CD4-positive, alpha-beta T cell (primary cell): Measurements from ENCODE around the gene AGAP1. TPM values are rescaled to one million over a fixed set of nuclear protein-coding genes. Genes with fewer than 3 reads are reported as not detected.

ENCODE experiments used
- ATAC-seq: fragments of 200-7000 bp; cut with Tn5 transposase; one replicate; pipeline ENCODE4 v1.10.0; 2022; ENCODE audit warnings: mild to moderate bottlenecking; ENCODE audit not compliant: poor library complexity
- CTCF ChIA-PET: fragments of 350-600 bp; sonication (Branson Sonifier 250); formaldehyde crosslinking; loops from one replicate; lab custom pipeline; 2021; ENCODE audit warnings: antibody characterized with exemption, inconsistent platforms; lab: Charles Lee
- POLR2A ChIA-PET: fragments of 350-600 bp; sonication (Branson Sonifier 250); formaldehyde crosslinking; loops from one replicate; lab custom pipeline; 2021; ENCODE audit warnings: antibody characterized with exemption, inconsistent platforms; lab: Charles Lee
- DNase-seq, 14 experiments: peaks; one replicate each; pipeline ENCODE4 v3.0.0-alpha.2; 2013 to 2020; ENCODE audit warnings: mixed read lengths in 2 of 14
- H3K27ac ChIP-seq, 2 donors: one replicate each; pipeline versions ENCODE4 v1.5.1 to v1.7.0; 2013; ENCODE audit warnings: low read length in 2 of 2, low read depth in 1 of 2, mild to moderate bottlenecking in 1 of 2
- H3K27me3 ChIP-seq, 2 experiments: 1 replicate in 1 of 2; 2 replicates in 1 of 2; pipeline versions ENCODE4 v1.6.1 to v1.7.0; 2013; ENCODE audit warnings: low read length in 2 of 2, control low read depth in 1 of 2, mild to moderate bottlenecking in 1 of 2, moderate library complexity in 1 of 2; ENCODE audit not compliant: insufficient read depth in 2 of 2, control insufficient read depth in 1 of 2
- H3K36me3 ChIP-seq: one replicate; pipeline ENCODE4 v1.6.1; 2013; ENCODE audit warnings: low read length, control low read depth; ENCODE audit not compliant: insufficient read depth
- H3K4me1 ChIP-seq: one replicate; pipeline ENCODE4 v1.6.1; 2013; ENCODE audit warnings: low read length, control low read depth; ENCODE audit not compliant: insufficient read depth
- H3K4me3 ChIP-seq: one replicate; pipeline ENCODE4 v1.5.1; 2013; ENCODE audit warnings: mild to moderate bottlenecking, low read length, moderate library complexity
- H3K9me3 ChIP-seq, 2 experiments: 1 replicate in 1 of 2; 2 replicates in 1 of 2; pipeline versions ENCODE4 v1.6.1 to v1.7.0; 2013; ENCODE audit warnings: low read length in 2 of 2, mild to moderate bottlenecking in 2 of 2, control low read depth in 1 of 2, moderate library complexity in 1 of 2; ENCODE audit not compliant: control insufficient read depth in 1 of 2, insufficient read depth in 1 of 2
- H3K27ac Mint-ChIP-seq: one replicate; pipeline ENCODE4 v1.8.0; 2020; ENCODE audit warnings: mixed read lengths
- H3K27me3 Mint-ChIP-seq: one replicate; pipeline ENCODE4 v1.8.0; 2021; ENCODE audit warnings: mixed read lengths
- H3K36me3 Mint-ChIP-seq: one replicate; pipeline ENCODE4 v1.8.0; 2021; ENCODE audit warnings: low read depth, mixed read lengths
- H3K4me1 Mint-ChIP-seq: one replicate; pipeline ENCODE4 v1.8.0; 2021; ENCODE audit warnings: low read depth, mixed read lengths
- H3K4me3 Mint-ChIP-seq: one replicate; pipeline ENCODE4 v1.8.0; 2020; ENCODE audit warnings: mild to moderate bottlenecking, mixed read lengths
- H3K9me3 Mint-ChIP-seq: one replicate; pipeline ENCODE4 v1.8.0; 2020; ENCODE audit warnings: mixed read lengths
- intact Hi-C, 2 experiments: fragments of 100-400 bp; cut with DNase I in 1 of 2; cut with micrococcal nuclease in 1 of 2; formaldehyde crosslinking; loops; one replicate each; pipeline versions ENCODE4 v1.15.1 to v1.9.0; 2023 to 2025; cut with DNase I, micrococcal nuclease
- total RNA-seq, 174 experiments: library from RNA in 2 of 174; stranded (reverse) in 2 of 174; gene quantifications; one replicate each; pipeline ENCODE4 v1.2.3 and lab custom pipeline; 2021 to 2026
- TF ChIP-seq, protein P1 (sequence below): fragments of 200-600 bp; IDR thresholded peaks from one replicate; pipeline ENCODE4 v1.8.0; 2022; ENCODE audit warnings: antibody characterized with exemption, mild to moderate bottlenecking

Gene AGAP1
- total RNA-seq, 2 experiments from 2014 or later: 2.6 to 3.1 TPM

DNA sequence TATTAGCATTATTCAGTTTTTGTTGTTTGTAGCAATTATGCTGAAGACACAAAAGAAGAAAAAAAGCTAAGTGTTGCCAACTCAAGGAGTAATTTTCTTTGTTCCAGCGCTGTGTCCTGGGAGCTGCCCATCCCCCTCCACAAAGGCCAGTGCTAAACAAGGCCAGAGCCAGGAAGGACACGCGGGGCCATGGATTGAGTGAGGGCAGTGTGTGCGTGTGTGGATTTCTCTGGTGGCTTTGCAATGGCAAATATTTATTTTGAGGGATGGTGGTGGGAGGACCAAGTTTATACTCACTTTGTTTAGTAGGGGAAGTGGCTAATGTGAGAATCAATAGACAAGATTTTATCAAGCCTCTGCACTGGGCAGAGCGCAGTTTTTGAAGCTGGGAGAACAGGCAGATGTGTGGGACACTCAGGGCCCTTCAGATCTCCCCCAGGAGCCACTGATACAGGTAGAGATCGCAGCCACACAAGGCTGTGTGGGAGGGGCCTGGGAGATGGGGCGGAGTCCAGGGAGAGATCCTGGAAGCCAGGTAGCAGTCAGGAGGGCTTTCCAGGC is 11.4 kb downstream of the AGAP1 start:
- ATAC-seq: no peak
- ChIA-PET POLR2A (no interaction called here), CTCF (no interaction called here)
- Histone ChIP-seq H3K36me3 (no peaks in the 10 kb centered on the region), H3K27me3 (peaks cover 17 to 36% of the 10 kb centered on the region in 2 experiments), H3K27ac (no peak overlapping the region), H3K4me1 (peaks cover 2% of the 10 kb centered on the region), H3K4me3 (no peak overlapping the region), H3K9me3 (no peaks in the 10 kb centered on the region)
- DNase-seq: no peak
- H3K27me3 Mint-ChIP-seq: peaks cover 57% of the 10 kb centered on the region
- H3K4me3 Mint-ChIP-seq: no peak overlapping the region
- intact Hi-C loops: no loop called here
- H3K27ac Mint-ChIP-seq: no peak overlapping the region
- TF ChIP-seq, protein P1, sequence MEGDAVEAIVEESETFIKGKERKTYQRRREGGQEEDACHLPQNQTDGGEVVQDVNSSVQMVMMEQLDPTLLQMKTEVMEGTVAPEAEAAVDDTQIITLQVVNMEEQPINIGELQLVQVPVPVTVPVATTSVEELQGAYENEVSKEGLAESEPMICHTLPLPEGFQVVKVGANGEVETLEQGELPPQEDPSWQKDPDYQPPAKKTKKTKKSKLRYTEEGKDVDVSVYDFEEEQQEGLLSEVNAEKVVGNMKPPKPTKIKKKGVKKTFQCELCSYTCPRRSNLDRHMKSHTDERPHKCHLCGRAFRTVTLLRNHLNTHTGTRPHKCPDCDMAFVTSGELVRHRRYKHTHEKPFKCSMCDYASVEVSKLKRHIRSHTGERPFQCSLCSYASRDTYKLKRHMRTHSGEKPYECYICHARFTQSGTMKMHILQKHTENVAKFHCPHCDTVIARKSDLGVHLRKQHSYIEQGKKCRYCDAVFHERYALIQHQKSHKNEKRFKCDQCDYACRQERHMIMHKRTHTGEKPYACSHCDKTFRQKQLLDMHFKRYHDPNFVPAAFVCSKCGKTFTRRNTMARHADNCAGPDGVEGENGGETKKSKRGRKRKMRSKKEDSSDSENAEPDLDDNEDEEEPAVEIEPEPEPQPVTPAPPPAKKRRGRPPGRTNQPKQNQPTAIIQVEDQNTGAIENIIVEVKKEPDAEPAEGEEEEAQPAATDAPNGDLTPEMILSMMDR: no peak
- no peaks in the 10 kb centered on the region for H3K36me3 Mint-ChIP-seq
- peaks cover 6% of the 10 kb centered on the region for H3K4me1 Mint-ChIP-seq
- H3K9me3 Mint-ChIP-seq: no peaks in the 10 kb centered on the region

DNA sequence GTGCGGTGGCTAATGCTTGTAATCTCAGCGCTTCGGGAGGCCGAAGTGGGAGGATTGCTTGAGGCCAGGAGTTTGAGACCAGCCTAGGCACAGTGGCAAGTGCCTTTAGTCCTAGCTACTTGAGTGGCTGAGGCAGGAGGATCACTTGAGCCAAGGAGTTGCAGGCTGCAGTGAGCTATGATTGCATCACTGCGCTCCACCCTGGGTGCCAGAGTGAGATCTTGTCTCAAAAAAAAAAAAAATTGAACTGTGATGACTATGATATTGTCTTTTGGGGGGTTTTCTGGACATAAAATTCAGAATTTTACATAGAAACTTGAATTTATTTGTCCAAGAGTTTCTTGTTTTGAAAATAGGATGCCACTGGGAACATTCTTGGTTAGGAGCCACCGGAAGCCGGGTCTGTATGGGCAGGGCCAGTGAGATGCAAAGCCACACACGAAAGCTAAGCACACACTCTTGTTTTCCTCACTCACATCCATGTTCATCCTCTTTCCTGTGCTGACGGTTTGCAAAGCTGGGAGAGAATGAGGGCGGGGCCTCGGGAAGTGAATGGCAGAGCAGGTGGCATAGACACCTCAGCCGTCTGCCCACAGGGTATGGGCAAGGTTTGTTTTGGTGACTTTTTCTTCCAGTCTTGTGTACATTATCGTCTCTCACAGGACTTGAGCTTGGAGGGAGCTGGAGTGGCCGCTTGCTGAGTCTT is 12.6 kb downstream of the AGAP1 start:
- POLR2A ChIA-PET: no interaction called here
- H3K27ac ChIP-seq: no peak overlapping the region
- TF ChIP-seq, protein P1: no peak
- no peaks in the 10 kb centered on the region for H3K36me3 ChIP-seq
- Mint-ChIP-seq H3K4me1 (peaks cover 6% of the 10 kb centered on the region), H3K27me3 (peaks cover 56% of the 10 kb centered on the region), H3K36me3 (no peaks in the 10 kb centered on the region), H3K4me3 (no peak overlapping the region), H3K27ac (no peak overlapping the region), H3K9me3 (no peaks in the 10 kb centered on the region)
- H3K4me1 ChIP-seq: peaks cover 2% of the 10 kb centered on the region
- DNase-seq (no peak), ATAC-seq (no peak)
- intact Hi-C loops: no loop called here
- no peaks in the 10 kb centered on the region for H3K9me3 ChIP-seq
- no peak overlapping the region for H3K4me3 ChIP-seq
- CTCF ChIA-PET: no interaction called here
- H3K27me3 ChIP-seq: peaks cover 17 to 28% of the 10 kb centered on the region in 2 experiments

DNA sequence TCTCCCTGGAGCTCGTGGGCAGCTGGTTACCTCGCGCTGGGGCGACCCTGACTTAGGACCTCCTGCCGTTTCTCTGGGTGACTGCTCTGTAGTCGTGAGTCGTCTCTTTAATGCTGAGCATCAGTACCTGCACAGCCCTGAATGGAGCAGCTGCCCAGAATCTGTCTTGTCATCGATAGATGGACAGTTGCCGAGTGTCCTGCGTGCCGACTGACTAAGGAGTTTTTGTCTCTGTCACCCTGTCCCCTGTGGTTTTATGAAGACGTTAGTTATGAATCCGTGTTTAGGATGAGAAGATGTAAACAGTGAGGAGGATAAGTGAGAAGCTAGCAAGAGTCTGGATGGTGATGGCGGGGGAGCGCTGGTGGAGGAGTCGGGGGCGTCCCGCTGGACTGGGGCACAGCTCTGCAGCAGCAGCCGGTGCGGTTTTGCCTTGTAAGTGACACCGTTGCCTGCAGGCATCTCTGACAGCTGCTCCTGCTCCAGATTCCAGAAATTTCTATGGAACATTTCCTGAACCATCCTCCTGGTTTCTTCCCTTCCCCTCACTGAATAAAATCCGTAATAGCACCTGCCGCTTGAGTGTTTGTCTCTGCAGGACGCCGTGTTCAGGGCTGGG is 13.3 kb downstream of the AGAP1 start:
- intact Hi-C loops: no loop called here
- Mint-ChIP-seq H3K4me1 (no peaks in the 10 kb centered on the region), H3K27ac (no peak overlapping the region), H3K27me3 (peaks cover 49% of the 10 kb centered on the region), H3K9me3 (no peaks in the 10 kb centered on the region), H3K4me3 (no peak overlapping the region), H3K36me3 (no peaks in the 10 kb centered on the region)
- ATAC-seq (no peak), DNase-seq (no peak)
- no peaks in the 10 kb centered on the region for H3K9me3 ChIP-seq
- H3K4me1 ChIP-seq: no peaks in the 10 kb centered on the region
- no peak overlapping the region for H3K27ac ChIP-seq
- TF ChIP-seq, protein P1: no peak
- H3K4me3 ChIP-seq: no peak overlapping the region
- POLR2A ChIA-PET: no interaction called here
- H3K27me3 ChIP-seq: peaks cover 11 to 21% of the 10 kb centered on the region in 2 experiments
- no peaks in the 10 kb centered on the region for H3K36me3 ChIP-seq
- CTCF ChIA-PET: no interaction called here
